Rectal smooth muscle tissue (tissue), 1 donor: ENCODE results near the gene VTA1.

Experiments
- H3K27ac ChIP-seq: one replicate; pipeline ENCODE4 v1.7.0; 2013; ENCODE audit warnings: low read depth, low read length, inconsistent platforms
- H3K27me3 ChIP-seq: one replicate; pipeline ENCODE4 v1.7.0; 2013; ENCODE audit warnings: low read length; ENCODE audit not compliant: control insufficient read depth, insufficient read depth
- H3K36me3 ChIP-seq: one replicate; pipeline ENCODE4 v1.7.0; 2013; ENCODE audit warnings: low read length; ENCODE audit not compliant: control insufficient read depth, insufficient read depth
- H3K4me1 ChIP-seq: one replicate; pipeline ENCODE4 v1.7.0; 2013; ENCODE audit warnings: low read length; ENCODE audit not compliant: control insufficient read depth, insufficient read depth
- H3K4me3 ChIP-seq: one replicate; pipeline ENCODE4 v1.7.0; 2013; ENCODE audit warnings: low read length
- H3K9ac ChIP-seq: one replicate; pipeline ENCODE4 v1.7.0; 2013; ENCODE audit warnings: low read length

The VTA1 gene

DNA sequence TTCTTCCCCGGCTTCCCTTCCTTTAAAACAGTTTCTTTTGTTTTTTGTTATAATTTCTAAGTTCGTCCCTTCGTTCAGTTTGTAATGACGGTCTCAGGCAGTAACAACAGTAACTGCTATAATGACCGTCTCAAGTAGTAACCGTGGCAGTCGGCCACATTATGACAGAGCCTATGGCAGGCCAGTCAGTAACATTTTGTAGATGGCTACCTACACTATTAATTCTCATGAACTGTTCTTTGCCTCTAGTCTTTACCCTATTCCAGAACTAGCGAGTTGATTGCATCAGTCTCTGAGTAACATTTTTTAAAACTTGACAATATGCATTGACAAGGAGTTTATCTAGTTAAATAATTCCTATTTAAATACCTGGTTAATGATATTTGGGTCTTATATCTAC lies 111.7 kb downstream of the VTA1 start:
- H3K27ac ChIP-seq: no peak overlapping the region
- H3K4me3 ChIP-seq: no peak overlapping the region
- H3K36me3 ChIP-seq: no peaks in the 10 kb centered on the region
- no peak overlapping the region for H3K9ac ChIP-seq
- no peaks in the 10 kb centered on the region for H3K4me1 ChIP-seq
- no peaks in the 10 kb centered on the region for H3K27me3 ChIP-seq

GRCh38 chr6:142260748-142261147 lies 113.7 kb downstream of the VTA1 start:
- no peaks in the 10 kb centered on the region for H3K36me3 ChIP-seq
- H3K4me1 ChIP-seq: no peaks in the 10 kb centered on the region
- no peak overlapping the region for H3K4me3 ChIP-seq
- no peaks in the 10 kb centered on the region for H3K27me3 ChIP-seq
- no peak overlapping the region for H3K27ac ChIP-seq
- no peak overlapping the region for H3K9ac ChIP-seq

DNA sequence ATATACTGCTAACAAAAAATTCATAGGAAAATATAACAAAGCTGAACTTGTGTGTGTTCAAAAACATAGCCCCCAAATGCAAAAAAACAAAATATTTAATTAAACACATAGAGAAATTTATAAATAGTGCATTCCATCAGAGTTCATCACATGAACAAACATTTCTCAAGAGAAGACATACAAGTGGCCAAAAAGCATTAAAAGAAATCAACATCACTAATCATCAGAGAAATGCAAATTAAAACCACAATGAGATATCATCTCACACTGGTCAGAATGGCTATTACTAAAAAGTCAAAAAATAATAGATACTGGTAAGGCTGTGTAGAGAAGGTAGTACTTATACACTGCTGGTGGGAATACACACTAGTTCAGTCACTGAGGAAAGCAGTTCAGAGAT lies 115.2 kb downstream of the VTA1 start:
- H3K36me3 ChIP-seq: no peaks in the 10 kb centered on the region
- H3K27ac ChIP-seq: no peak overlapping the region
- H3K27me3 ChIP-seq: no peaks in the 10 kb centered on the region
- H3K4me1 ChIP-seq: no peaks in the 10 kb centered on the region
- H3K4me3 ChIP-seq: no peak overlapping the region
- no peak overlapping the region for H3K9ac ChIP-seq

DNA sequence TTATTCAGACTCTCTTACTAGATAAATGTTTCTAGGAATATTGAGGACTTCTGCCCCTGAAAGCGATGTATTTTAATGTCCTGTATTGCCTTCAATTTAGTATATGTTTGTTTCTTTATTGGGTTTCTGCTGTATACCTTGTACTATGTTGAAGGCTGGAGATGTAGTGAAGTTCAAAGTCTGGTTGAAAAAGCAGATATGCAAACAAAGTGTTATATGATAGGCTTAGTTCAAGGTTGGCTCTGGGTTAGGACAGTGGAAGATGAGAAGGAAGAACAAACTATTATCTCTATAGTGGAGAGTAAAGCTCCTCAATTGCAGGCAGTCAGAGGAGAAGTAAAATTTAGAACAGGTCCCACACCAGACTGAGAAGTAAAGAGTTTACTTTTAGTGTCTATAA lies 118.4 kb downstream of the VTA1 start:
- Histone ChIP-seq H3K9ac (no peak overlapping the region), H3K4me3 (no peak overlapping the region), H3K27ac (no peak overlapping the region), H3K36me3 (no peaks in the 10 kb centered on the region), H3K4me1 (no peaks in the 10 kb centered on the region), H3K27me3 (no peaks in the 10 kb centered on the region)

DNA sequence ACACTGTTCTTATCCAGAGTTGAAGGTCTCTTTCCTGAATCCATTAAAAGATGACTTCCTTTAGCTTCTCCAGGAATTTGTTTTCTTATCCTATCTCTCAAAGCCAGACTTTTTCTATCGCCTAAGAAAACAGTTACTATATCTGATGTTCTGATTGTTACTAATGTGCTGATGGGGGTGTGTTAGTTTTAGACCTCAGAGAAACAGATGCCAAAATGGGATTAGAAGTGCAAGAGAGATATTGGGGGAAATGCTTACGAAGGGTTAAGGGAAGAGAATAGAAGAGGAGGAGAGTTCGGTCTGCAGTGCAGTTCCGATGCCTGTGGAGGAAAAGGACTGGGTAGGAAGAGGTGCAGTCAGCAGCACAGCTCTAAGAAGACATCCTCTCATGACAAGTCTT lies 119.0 kb downstream of the VTA1 start:
- Histone ChIP-seq H3K4me1 (no peaks in the 10 kb centered on the region), H3K9ac (no peak overlapping the region), H3K36me3 (no peaks in the 10 kb centered on the region), H3K4me3 (no peak overlapping the region), H3K27me3 (no peaks in the 10 kb centered on the region), H3K27ac (no peak overlapping the region)

DNA sequence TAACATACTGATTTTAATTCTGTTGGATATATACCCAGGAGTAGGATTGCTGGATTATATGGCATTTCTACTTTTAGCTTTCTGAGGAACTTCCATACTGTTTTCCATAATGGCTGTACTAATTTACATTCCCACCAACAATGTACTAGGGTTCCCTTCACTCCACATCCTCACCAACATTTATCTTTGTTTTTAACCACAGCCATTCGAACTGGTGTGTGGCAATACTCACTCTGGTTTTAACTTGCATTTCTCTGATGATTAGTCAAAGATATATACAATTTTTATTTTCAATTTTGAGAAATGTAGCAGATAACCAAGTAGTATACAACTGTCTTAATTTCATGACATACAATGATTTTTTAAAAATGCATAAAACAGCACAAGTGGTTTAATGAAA lies 124.4 kb downstream of the VTA1 start:
- Histone ChIP-seq H3K4me1 (no peaks in the 10 kb centered on the region), H3K4me3 (no peak overlapping the region), H3K27ac (no peak overlapping the region), H3K9ac (no peak overlapping the region), H3K27me3 (no peaks in the 10 kb centered on the region), H3K36me3 (no peaks in the 10 kb centered on the region)
